Measurements from ENCODE around the gene PARP11.

Gene PARP11

GRCh38 chr12:3835914-3836313, 37.3 kb downstream of the PARP11 start:
- H3K4me2 ChIP-seq (ENCODE audit: low read depth, low read length, poor library complexity, severe bottlenecking), result no peak overlapping the region
- no peaks in the 10 kb centered on the region; the same call in 1 of the 2 replicates for H4K20me1 ChIP-seq (ENCODE audit: low read depth, low read length)
- H3K27ac ChIP-seq (ENCODE audit: low read depth, low read length), result no peak overlapping the region
- no peaks in the 10 kb centered on the region for H3K9me3 ChIP-seq (ENCODE audit: insufficient read depth, low read length)
- no peak overlapping the region for H3K4me3 ChIP-seq (ENCODE audit: insufficient read depth, low read length, poor library complexity, severe bottlenecking)
- no peaks in the 10 kb centered on the region for H3F3A ChIP-seq (ENCODE audit: insufficient read depth)
- TF ChIP-seq CTCF (IDR thresholded peaks at IDR 0.05; ENCODE audit: insufficient read depth, low read length, poor library complexity, severe bottlenecking), result no peak
- no peak for TF ChIP-seq EZH2phosphoT487 (conservative IDR thresholded peaks at IDR 0.05; ENCODE audit: low read length)
- H3K27me3 ChIP-seq (ENCODE audit: low read length), result no peaks in the 10 kb centered on the region
- H2AFZ ChIP-seq (ENCODE audit: low read depth, low read length, severe bottlenecking), result no peak overlapping the region
- H3K79me2 ChIP-seq (ENCODE audit: insufficient read depth, low read length), result no peaks in the 10 kb centered on the region; the same call in 1 of the 2 replicates
- no peak overlapping the region for H3K9ac ChIP-seq (ENCODE audit: low read length)
- H3K36me3 ChIP-seq (ENCODE audit: low read length), result no peaks in the 10 kb centered on the region
- no peaks in the 10 kb centered on the region for H3K9me2 ChIP-seq (replicated peaks; ENCODE audit: insufficient read depth, low read length)

GRCh38 chr12:3834774-3835173, 38.4 kb downstream of the PARP11 start:
- Histone ChIP-seq H3K9ac (ENCODE audit: low read length) (no peak overlapping the region), H2AFZ (ENCODE audit: low read depth, low read length, severe bottlenecking) (no peak overlapping the region), H3K27ac (ENCODE audit: low read depth, low read length) (no peak overlapping the region), H3F3A (ENCODE audit: insufficient read depth) (no peaks in the 10 kb centered on the region), H3K79me2 (ENCODE audit: insufficient read depth, low read length) (no peaks in the 10 kb centered on the region; the same call in 1 of the 2 replicates), H3K27me3 (ENCODE audit: low read length) (no peaks in the 10 kb centered on the region), H3K4me2 (ENCODE audit: low read depth, low read length, poor library complexity, severe bottlenecking) (no peak overlapping the region), H3K9me3 (ENCODE audit: insufficient read depth, low read length) (no peaks in the 10 kb centered on the region), H3K9me2 (replicated peaks; ENCODE audit: insufficient read depth, low read length) (no peaks in the 10 kb centered on the region), H3K4me3 (ENCODE audit: insufficient read depth, low read length, poor library complexity, severe bottlenecking) (no peak overlapping the region), H3K36me3 (ENCODE audit: low read length) (no peaks in the 10 kb centered on the region), H4K20me1 (ENCODE audit: low read depth, low read length) (no peaks in the 10 kb centered on the region; the same call in 1 of the 2 replicates)
- TF ChIP-seq CTCF (IDR thresholded peaks at IDR 0.05; ENCODE audit: insufficient read depth, low read length, poor library complexity, severe bottlenecking) (no peak), EZH2phosphoT487 (conservative IDR thresholded peaks at IDR 0.05; ENCODE audit: low read length) (no peak)

- H3K27me3 ChIP-seq (ENCODE audit: low read length), result no peaks in the 10 kb centered on the region
- H3K79me2 ChIP-seq (ENCODE audit: insufficient read depth, low read length), result no peaks in the 10 kb centered on the region; the same call in 1 of the 2 replicates
- H3K9me2 ChIP-seq (replicated peaks; ENCODE audit: insufficient read depth, low read length), result no peaks in the 10 kb centered on the region
- no peaks in the 10 kb centered on the region for H3F3A ChIP-seq (ENCODE audit: insufficient read depth)
- no peak overlapping the region for H3K27ac ChIP-seq (ENCODE audit: low read depth, low read length)
- H3K4me3 ChIP-seq (ENCODE audit: insufficient read depth, low read length, poor library complexity, severe bottlenecking), result no peak overlapping the region
- H3K4me2 ChIP-seq (ENCODE audit: low read depth, low read length, poor library complexity, severe bottlenecking), result no peak overlapping the region
- H3K9ac ChIP-seq (ENCODE audit: low read length), result no peak overlapping the region
- no peaks in the 10 kb centered on the region for H3K9me3 ChIP-seq (ENCODE audit: insufficient read depth, low read length)
- no peaks in the 10 kb centered on the region for H3K36me3 ChIP-seq (ENCODE audit: low read length)
- no peaks in the 10 kb centered on the region; the same call in 1 of the 2 replicates for H4K20me1 ChIP-seq (ENCODE audit: low read depth, low read length)
- H2AFZ ChIP-seq (ENCODE audit: low read depth, low read length, severe bottlenecking), result no peak overlapping the region
- TF ChIP-seq EZH2phosphoT487 (conservative IDR thresholded peaks at IDR 0.05; ENCODE audit: low read length) (no peak), CTCF (IDR thresholded peaks at IDR 0.05; ENCODE audit: insufficient read depth, low read length, poor library complexity, severe bottlenecking) (no peak)
Observed at GRCh38 chr12:3833670-3834310, 39.4 kb downstream of the PARP11 start.
